HUES48 (cell line): ENCODE results near the gene CDK6.

Source experiments
- H3K27ac ChIP-seq: one replicate; pipeline ENCODE4 v1.7.0; 2013; ENCODE audit warnings: low read depth, low read length, inconsistent platforms
- H3K27me3 ChIP-seq: 2 replicates; pipeline ENCODE4 v1.6.1; 2013; ENCODE audit warnings: mild to moderate bottlenecking, low read length; ENCODE audit not compliant: control insufficient read depth, insufficient read depth
- H3K36me3 ChIP-seq: 2 replicates; pipeline ENCODE4 v1.6.1; 2013; ENCODE audit warnings: low read length; ENCODE audit not compliant: control insufficient read depth, insufficient read depth
- H3K4me1 ChIP-seq: 2 replicates; pipeline ENCODE4 v1.6.1; 2013; ENCODE audit warnings: mild to moderate bottlenecking, low read length; ENCODE audit not compliant: control insufficient read depth, insufficient read depth
- H3K4me3 ChIP-seq: 2 replicates; pipeline ENCODE4 v1.5.1; 2013; ENCODE audit warnings: mild to moderate bottlenecking, low read depth, low read length
- H3K9ac ChIP-seq: 2 replicates; pipeline ENCODE4 v1.6.1; 2013; ENCODE audit warnings: mild to moderate bottlenecking, low read depth, low read length, moderate library complexity
- H3K9me3 ChIP-seq: 2 replicates; pipeline ENCODE4 v1.6.1; 2013; ENCODE audit warnings: low read length; ENCODE audit not compliant: control insufficient read depth, insufficient read depth

CDK6 gene

DNA sequence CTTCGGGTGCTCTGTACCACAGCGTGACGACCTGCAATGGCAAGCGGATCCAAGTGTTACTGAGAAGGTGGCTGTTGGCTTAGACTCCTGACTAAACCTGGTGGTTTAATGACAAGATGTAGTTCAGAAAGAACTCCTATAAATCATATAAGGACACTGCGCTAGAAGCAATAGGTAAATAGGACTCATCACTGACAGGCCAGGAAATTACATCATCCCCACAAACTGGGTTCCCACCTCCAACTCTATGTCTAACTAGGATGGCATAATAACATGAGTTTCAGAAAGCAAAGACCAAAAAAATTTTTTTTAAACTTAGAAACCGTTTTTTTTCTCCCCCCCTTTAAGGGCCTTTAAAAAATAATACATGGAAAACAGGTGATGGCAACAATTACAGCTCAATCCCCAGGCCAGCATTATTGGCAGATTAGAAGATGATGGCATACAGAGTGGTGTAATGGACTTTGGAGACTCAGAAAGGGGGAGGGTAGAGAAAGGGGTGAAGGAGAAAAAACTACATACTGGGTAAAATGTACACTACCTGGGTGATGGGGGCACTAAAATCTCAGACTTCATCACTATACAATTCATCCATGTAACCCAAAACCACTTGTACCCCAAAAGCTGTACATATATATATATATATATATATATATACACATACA lies 164.7 kb downstream of the CDK6 start:
- Histone ChIP-seq H3K27me3 (no peaks in the 10 kb centered on the region), H3K4me1 (no peaks in the 10 kb centered on the region)

GRCh38 chr7:92670204-92670851 lies 166.0 kb downstream of the CDK6 start:
- H3K27ac ChIP-seq: no peak overlapping the region
- H3K4me3 ChIP-seq: no peak overlapping the region
- peaks cover 12% of the 10 kb centered on the region for H3K36me3 ChIP-seq
- no peaks in the 10 kb centered on the region for H3K27me3 ChIP-seq
- no peaks in the 10 kb centered on the region for H3K4me1 ChIP-seq
- H3K9ac ChIP-seq: no peak overlapping the region
- no peaks in the 10 kb centered on the region for H3K9me3 ChIP-seq

More for the DNA sequence above, 164.7 kb downstream of the CDK6 start:
- H3K4me3 ChIP-seq: no peak overlapping the region
- H3K36me3 ChIP-seq: peaks cover 12% of the 10 kb centered on the region
- H3K27ac ChIP-seq: no peak overlapping the region
- H3K9me3 ChIP-seq: no peaks in the 10 kb centered on the region
- no peak overlapping the region for H3K9ac ChIP-seq

DNA sequence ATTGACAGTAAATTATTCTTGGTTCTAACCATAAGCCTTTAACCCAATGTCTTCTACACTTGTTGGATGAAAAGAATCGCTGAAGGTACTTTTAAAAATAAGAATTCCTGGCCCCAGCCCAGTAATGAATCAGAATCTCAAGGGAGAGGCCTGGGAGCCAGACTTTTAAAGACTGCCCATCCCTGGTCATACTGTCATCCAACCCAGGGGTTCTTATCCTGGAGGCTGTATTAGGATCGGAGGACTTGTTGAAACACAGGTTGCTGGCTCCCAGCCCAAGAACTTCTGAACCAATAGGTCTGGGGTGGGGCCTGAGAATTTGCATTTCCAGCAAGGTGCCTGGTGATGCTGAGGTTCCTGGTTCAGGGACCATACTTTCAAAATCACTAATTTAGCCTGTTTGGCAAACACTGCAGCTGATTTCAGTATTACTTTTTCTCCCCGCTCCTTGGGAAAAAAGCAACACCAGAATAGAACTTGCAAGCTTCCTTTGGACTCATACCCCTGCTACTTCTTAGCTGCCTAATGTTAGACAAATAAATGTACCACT lies 166.7 kb downstream of the CDK6 start:
- H3K9ac ChIP-seq: no peak overlapping the region
- no peak overlapping the region for H3K27ac ChIP-seq
- no peaks in the 10 kb centered on the region for H3K9me3 ChIP-seq
- H3K4me3 ChIP-seq: no peak overlapping the region
- H3K36me3 ChIP-seq: peaks cover 12% of the 10 kb centered on the region
- H3K4me1 ChIP-seq: no peaks in the 10 kb centered on the region
- no peaks in the 10 kb centered on the region for H3K27me3 ChIP-seq

DNA sequence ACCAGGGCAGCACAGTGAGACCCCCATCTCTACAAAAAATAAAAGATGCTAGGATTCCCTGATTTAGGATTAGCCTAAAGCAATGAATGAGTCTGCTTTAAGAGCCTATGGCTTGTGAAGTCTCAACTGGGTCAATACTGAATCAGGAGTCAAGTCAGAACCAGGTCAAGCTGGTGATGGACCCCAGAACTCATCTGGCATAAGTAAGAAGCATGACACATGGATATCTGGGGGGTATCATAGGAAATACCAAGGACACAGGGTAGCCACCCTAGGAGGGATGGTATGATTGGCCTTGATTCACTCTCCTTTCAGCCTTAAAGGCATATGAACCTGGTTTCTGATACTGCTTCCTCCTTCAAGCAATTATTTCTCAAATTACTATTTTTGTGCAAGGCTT lies 167.8 kb downstream of the CDK6 start:
- H3K4me1 ChIP-seq: no peaks in the 10 kb centered on the region
- H3K4me3 ChIP-seq: no peak overlapping the region
- peaks cover 12% of the 10 kb centered on the region for H3K36me3 ChIP-seq
- no peak overlapping the region for H3K27ac ChIP-seq
- no peaks in the 10 kb centered on the region for H3K9me3 ChIP-seq
- H3K27me3 ChIP-seq: no peaks in the 10 kb centered on the region
- no peak overlapping the region for H3K9ac ChIP-seq

DNA sequence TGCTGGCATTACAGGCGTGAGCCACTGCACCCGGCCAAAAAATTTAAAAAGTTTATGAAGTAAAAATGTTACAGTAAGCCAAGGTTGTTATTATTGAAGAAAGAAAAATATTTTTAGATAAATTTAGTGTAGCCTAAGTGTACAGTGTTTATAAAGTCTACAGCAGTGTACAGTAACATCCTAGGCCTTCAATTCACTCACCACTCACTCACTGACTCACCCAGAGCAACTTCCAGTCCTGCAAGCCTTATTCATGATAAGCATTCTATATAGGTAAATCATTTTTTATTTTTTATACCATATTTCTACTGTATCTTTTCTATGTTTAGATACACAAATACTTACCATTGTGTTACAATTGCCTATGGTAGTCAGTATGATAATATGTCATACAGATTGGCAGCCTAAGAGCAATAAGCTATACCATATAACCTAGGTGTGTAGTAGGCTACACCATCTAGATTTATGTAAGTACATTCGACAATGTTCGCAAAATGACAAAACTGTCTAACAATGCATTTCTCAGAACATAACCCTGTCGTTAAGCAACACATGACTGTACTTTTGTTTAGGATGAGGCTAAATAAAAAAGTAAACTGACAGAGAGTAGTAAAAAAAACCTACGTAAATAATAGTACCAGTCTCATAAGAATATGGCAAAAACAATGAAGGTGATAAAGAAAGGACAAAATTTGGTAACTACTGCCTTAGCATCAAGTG lies 168.4 kb downstream of the CDK6 start:
- peaks cover 12% of the 10 kb centered on the region for H3K36me3 ChIP-seq
- no peak overlapping the region for H3K27ac ChIP-seq

DNA sequence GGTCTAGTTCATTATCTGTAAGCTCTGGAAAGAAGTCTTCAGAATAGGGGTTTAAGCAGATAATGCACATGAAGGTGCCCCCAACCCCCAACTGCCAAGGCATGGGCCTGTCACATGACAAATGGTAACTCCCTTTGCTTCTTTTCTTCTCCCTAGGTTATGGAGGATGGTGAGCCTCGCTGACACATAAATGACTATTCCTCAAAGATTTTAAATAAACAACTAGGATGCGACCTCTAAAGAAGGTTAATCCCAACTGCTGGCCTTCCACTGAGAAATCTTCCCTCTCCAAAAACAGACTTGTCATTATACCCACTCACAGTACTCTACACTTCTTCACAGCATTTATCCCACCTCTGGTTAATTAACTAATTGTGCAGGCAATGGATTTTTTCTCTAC lies 170.4 kb downstream of the CDK6 start:
- H3K27ac ChIP-seq: no peak overlapping the region
- no peaks in the 10 kb centered on the region for H3K27me3 ChIP-seq
- no peak overlapping the region for H3K4me3 ChIP-seq
- H3K9me3 ChIP-seq: no peaks in the 10 kb centered on the region
- H3K4me1 ChIP-seq: no peaks in the 10 kb centered on the region
- no peak overlapping the region for H3K9ac ChIP-seq
- peaks cover 7% of the 10 kb centered on the region for H3K36me3 ChIP-seq

More for the DNA sequence above, 168.4 kb downstream of the CDK6 start:
- no peaks in the 10 kb centered on the region for H3K9me3 ChIP-seq
- no peaks in the 10 kb centered on the region for H3K27me3 ChIP-seq
- no peak overlapping the region for H3K9ac ChIP-seq
- H3K4me3 ChIP-seq: no peak overlapping the region
- H3K4me1 ChIP-seq: no peaks in the 10 kb centered on the region

GRCh38 chr7:92661651-92662050 lies 174.7 kb downstream of the CDK6 start:
- Histone ChIP-seq H3K4me1 (no peaks in the 10 kb centered on the region), H3K27me3 (no peaks in the 10 kb centered on the region), H3K9ac (no peak overlapping the region), H3K4me3 (no peak overlapping the region), H3K9me3 (no peaks in the 10 kb centered on the region), H3K36me3 (no peaks in the 10 kb centered on the region), H3K27ac (no peak overlapping the region)

DNA sequence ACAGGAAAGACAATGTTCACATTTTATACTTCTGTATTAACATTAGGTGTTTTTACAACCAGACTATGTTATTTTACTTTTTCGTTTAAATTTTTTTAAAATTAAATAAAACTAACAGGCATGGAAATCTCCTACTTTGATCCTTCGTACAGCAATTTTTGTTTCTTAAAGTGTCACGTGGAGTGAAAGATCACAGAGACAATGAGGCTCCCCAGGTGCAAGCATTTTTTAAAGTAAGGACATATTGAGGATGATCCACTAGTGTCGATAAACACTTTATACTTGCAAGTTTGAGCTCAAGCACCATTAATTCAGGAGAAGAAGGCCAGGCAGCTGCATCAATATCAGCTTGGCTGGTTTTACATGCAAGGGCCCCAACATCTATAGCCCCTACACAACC lies 177.7 kb downstream of the CDK6 start:
- no peaks in the 10 kb centered on the region for H3K27me3 ChIP-seq
- H3K4me1 ChIP-seq: no peaks in the 10 kb centered on the region
- H3K36me3 ChIP-seq: no peaks in the 10 kb centered on the region
- no peak overlapping the region for H3K4me3 ChIP-seq
- no peaks in the 10 kb centered on the region for H3K9me3 ChIP-seq
- H3K27ac ChIP-seq: no peak overlapping the region
- H3K9ac ChIP-seq: no peak overlapping the region

DNA sequence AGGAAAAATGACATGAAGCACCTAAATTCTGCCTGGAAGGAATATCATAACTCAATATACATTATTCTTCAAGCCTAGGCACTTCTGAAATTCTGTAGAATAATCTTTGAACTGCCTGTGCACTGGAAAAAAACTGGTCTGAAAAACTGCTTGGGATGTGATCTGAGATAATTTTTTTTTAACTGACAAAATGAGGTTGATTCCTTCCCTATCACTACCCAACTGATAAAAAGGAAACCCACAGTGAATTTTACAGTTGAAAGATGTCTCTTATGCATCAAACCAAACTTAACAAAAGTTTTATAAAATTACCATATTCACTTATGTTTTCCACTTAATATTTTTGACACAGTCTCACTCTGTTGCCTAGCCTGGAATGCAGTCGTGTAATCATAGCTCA lies 179.0 kb downstream of the CDK6 start:
- H3K27me3 ChIP-seq: no peaks in the 10 kb centered on the region
- H3K4me1 ChIP-seq: no peaks in the 10 kb centered on the region
- no peaks in the 10 kb centered on the region for H3K9me3 ChIP-seq
- H3K36me3 ChIP-seq: no peaks in the 10 kb centered on the region
- no peak overlapping the region for H3K27ac ChIP-seq
- H3K4me3 ChIP-seq: no peak overlapping the region
- H3K9ac ChIP-seq: no peak overlapping the region

DNA sequence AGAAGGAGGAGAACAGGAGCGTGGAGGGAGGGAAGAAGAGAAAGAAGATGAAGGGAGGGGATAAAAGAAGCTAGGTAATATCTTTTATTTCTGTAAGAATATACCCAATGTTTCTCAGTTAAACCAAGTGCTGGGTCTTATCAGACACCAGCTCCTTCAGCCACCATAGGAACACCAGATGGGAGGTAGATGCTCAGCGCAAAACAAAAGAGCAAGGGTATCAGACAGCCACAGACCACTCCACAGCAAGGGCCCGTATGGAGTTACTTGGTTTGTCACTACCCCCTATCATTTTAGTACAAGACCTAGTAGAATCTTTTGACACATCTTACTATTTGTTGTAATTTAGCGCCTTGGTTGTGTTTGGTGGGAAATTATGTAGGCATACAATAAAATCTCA lies 180.3 kb downstream of the CDK6 start:
- H3K27me3 ChIP-seq: no peaks in the 10 kb centered on the region
- no peaks in the 10 kb centered on the region for H3K36me3 ChIP-seq
- no peak overlapping the region for H3K27ac ChIP-seq
- no peak overlapping the region for H3K4me3 ChIP-seq
- no peaks in the 10 kb centered on the region for H3K9me3 ChIP-seq
- no peaks in the 10 kb centered on the region for H3K4me1 ChIP-seq
- no peak overlapping the region for H3K9ac ChIP-seq

DNA sequence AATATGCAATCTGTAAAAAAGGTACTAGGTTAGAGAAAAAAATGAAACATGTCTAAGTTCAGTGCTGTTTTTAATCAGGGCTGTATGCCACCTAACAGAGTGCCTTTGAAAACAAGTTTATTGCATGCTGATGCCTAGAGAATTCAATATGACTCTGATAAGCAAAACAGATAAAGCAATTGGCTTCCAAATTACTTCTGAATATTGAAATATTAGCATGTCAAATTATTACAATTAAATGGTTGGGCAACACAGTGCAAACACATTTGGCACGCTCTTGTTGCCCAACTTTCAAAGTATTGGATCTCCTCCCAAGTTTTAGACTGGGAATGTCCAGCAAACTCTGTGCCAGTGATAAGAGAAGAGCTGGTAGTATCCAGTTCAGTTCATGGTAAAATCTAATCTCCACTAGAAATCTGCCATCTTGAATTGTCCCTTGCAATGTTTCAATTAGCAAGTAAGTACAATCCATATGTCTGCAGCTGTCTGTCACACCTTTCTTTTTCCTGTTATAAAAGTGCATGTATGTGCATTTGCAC lies 181.0 kb downstream of the CDK6 start:
- no peaks in the 10 kb centered on the region for H3K36me3 ChIP-seq

More for the DNA sequence above, 181.0 kb downstream of the CDK6 start:
- Histone ChIP-seq H3K27ac (no peak overlapping the region), H3K4me1 (no peaks in the 10 kb centered on the region), H3K9ac (no peak overlapping the region), H3K9me3 (no peaks in the 10 kb centered on the region), H3K4me3 (no peak overlapping the region), H3K27me3 (no peaks in the 10 kb centered on the region)
